Astrocyte of the cerebellum (primary cell): ENCODE measurements around the gene MYLK.

Experiments used
- DNase-seq: peaks from one replicate; pipeline ENCODE4 v3.0.0-alpha.2; 2011; ENCODE audit warnings: low read depth
- H3K4me3 ChIP-seq: 2 replicates; pipeline ENCODE4 v1.5.1; 2011; ENCODE audit warnings: mild to moderate bottlenecking, low read depth, low read length, moderate library complexity
- in situ Hi-C: cut with HindIII; loops from 2 replicates; pipeline ENCODE4 v1.10.0; 2017; ENCODE audit warnings: low sequenced_read_pairs
- TF ChIP-seq, protein P1 (sequence below): IDR thresholded peaks from 2 replicates; pipeline ENCODE4 v1.5.1; 2012; ENCODE audit warnings: low read length, low read depth, moderate library complexity, mild to moderate bottlenecking; ENCODE audit errors: missing control alignments

Gene MYLK

DNA sequence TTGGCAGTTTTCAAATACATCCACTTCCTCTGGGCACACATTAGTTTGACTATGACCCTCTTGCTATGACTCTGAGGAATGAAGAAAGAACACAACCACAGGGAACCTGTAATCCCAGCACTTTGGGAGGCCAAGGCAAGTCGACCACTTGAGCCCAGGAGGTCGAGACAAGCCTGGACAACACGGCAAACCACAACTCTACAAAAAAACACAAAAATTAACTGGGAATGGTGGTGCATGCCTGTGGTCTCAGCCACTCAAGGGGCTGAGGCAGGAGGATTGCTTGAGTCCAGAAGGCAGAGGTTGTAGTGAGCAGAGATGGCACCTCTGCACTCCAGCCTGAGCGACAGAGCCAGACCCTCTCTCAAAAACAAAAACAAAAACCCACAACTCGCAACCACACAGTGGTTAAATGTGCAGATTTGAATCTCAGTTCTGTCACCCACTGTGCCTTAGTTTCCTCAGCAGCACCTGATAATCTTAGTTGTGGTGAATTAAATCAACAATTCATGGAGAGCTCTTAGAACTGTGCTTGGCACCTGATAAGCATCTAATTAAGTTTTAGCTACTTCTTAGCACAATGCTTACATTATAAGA is 65.7 kb downstream of the MYLK start:
- in situ Hi-C loops, result loop anchor here (5.0 to 10.0 kb wide), 2 partner anchors 46 to 81 kb away; no protein-coding TSS in a partner anchor
- no peak overlapping the region for H3K4me3 ChIP-seq
- peak; percentile 87 for DNase-seq
- TF ChIP-seq, protein P1, sequence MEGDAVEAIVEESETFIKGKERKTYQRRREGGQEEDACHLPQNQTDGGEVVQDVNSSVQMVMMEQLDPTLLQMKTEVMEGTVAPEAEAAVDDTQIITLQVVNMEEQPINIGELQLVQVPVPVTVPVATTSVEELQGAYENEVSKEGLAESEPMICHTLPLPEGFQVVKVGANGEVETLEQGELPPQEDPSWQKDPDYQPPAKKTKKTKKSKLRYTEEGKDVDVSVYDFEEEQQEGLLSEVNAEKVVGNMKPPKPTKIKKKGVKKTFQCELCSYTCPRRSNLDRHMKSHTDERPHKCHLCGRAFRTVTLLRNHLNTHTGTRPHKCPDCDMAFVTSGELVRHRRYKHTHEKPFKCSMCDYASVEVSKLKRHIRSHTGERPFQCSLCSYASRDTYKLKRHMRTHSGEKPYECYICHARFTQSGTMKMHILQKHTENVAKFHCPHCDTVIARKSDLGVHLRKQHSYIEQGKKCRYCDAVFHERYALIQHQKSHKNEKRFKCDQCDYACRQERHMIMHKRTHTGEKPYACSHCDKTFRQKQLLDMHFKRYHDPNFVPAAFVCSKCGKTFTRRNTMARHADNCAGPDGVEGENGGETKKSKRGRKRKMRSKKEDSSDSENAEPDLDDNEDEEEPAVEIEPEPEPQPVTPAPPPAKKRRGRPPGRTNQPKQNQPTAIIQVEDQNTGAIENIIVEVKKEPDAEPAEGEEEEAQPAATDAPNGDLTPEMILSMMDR, result no peak

DNA sequence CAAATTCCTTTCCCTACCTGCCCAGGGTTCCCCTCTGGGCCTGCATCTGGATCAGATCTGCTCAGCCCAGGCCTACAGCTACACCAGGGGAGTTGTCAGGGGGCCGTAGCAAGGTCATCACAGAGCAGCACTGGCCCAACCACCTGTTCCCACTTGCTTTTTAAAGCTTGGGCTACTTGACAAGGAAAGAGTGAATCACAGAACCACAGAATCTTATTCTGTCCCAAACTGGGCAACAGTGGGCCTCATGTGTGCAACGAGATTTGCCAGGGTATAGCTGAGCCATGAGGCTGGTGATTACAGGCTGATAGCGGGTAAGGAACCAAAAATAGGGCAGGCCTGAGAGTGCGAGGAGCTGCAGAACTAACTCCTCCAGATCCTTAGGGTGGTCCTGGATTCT is 66.7 kb downstream of the MYLK start:
- TF ChIP-seq, protein P1, result no peak
- in situ Hi-C loops, result loop anchor here (5.0 to 10.0 kb wide), 2 partner anchors 47 to 80 kb away; no protein-coding TSS in a partner anchor
- no peak for DNase-seq
- no peak overlapping the region for H3K4me3 ChIP-seq

DNA sequence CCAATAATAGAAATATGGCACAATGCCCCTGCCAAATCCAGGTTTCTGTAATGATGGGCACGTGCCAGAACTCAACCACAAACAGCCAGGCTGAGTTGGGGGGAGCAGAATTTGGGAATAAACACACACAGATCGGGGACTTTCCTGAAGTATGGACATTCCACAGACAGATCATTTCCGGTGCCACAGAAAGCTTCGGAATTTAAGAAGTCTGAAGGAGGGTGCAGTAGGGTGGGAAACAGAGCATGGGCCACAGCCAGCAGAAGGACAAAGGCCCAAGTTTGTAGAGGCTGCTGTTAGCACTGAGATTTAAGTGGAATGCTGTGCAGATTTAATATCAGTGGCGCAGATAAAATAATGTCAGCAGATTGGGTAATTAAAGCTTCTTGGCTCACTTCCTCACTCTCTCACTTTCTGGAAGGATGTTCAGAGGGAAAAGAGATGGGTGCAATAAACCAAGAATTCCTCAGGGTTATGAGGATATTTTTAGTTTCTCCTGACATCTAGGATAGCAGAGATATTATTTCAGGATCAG is 67.4 kb downstream of the MYLK start:
- TF ChIP-seq, protein P1, result no peak
- peak; percentile 50 for DNase-seq
- in situ Hi-C loops, result loop anchor here (5.0 to 10.0 kb wide), 2 partner anchors 48 to 79 kb away; no protein-coding TSS in a partner anchor

DNA sequence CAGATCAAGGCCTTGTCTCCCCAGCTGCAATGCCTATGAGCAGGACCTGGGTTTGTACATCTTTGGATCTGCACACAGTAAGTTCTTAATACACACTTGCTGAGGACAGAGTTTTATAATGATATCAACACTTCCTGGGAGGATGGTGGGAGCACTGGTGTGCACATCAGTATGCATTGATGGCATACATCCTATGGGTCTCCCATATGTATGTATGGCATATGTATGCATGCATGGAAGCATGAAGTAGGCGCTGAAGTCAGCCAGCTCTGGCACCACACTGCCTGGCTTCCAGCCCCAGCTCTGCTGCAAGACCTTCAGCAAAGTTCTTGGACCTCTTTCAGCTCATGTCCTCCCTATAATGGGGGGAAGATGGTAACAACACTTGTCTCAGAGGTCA is 68.2 kb downstream of the MYLK start:
- TF ChIP-seq, protein P1, result no peak
- no peak overlapping the region for H3K4me3 ChIP-seq
- in situ Hi-C loops, result loop anchor here (5.0 to 10.0 kb wide), 2 partner anchors 49 to 79 kb away; no protein-coding TSS in a partner anchor
- DNase-seq, result no peak

More for the DNA sequence above, 67.4 kb downstream of the MYLK start:
- no peak overlapping the region for H3K4me3 ChIP-seq

DNA sequence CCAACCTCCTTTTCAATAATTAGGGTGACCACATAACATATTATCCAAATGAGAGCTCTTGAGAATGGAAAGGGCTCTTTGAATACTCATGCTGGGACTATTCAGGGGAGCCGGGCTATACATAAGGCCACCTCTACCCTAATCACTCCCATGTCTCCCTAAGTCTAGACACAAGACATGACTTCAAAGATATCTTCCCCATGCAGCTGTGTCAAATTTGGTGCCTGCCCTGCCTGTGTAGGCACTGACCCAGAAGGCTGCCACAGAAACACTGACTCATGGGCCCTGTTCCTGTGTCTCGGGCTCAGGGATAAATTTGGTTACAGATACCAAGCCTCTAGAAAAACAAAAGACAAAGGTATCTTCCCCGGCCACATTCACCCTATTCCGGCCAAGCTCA is 70.3 kb downstream of the MYLK start:
- in situ Hi-C loops, result loop anchor here (5.0 to 10.0 kb wide), 2 partner anchors 51 to 57 kb away; no protein-coding TSS in a partner anchor
- DNase-seq, result no peak
- H3K4me3 ChIP-seq, result no peak overlapping the region
- TF ChIP-seq, protein P1, result no peak

DNA sequence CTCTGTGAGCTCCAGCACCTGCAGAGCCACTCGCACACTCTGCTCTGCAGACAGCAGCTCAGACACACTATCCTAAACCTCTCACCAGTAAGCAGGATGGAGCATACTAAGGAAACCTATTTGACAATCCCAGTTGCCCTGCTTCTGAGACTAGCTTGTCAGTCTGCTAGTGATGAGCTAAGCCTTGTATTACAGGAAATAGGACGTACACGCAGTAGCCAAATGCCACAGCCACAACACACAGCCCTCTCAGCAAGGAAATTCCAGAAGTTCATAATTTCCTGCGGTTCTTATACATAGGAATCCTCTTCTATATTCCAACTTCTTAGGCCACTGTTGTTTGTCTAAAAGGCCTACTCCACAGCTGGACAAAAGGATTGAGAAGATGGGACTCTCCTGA is 74.5 kb downstream of the MYLK start:
- H3K4me3 ChIP-seq, result no peak overlapping the region
- peak; percentile 53 for DNase-seq
- in situ Hi-C loops, result no loop called here
- TF ChIP-seq, protein P1, result no peak
